ENCODE results near the gene CDCP2.

CDCP2 gene

GRCh38 chr1:54135436-54136120, 17.2 kb downstream of the CDCP2 start:
- DNase-seq, result no peak

DNA sequence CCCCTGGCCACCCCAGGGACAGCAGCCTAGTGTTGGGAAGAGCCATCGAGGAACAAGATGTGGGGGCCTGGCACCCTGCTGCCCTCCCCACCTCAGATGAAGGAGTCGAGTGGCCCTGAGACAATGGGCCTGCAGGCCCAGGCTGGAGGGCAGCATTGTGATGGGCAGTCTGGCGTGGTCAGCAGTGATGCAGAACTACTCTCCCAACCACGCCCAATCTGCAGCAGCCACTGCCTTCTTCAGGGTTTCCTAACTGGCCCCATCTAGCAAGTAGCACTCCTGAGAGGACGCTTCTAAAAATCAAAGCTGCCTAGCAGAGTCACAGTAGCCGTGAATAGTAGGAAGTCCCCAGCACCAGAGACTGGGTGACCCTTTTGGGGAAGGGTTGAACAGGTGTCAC, 18.5 kb downstream of the CDCP2 start:
- DNase-seq, result no peak

DNA sequence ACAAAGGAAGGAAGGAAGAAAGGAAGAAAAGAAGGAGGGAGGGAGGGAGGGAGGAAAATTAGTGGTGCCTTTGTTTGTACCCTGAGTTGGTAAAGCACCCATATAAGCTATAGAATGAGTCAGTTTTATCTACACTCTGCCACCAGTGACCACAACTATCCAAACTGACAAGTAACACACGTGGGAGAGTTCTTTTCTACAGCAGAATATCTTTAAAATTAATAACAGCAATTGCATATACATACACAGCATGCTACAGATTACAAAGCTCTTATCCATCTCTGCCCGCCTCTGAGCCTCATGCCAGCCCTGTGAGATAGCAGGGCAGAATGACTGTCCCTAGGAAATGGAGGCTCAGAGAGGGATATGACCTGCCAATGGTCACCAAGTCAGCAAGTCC, 20.3 kb downstream of the CDCP2 start:
- no peak for DNase-seq

GRCh38 chr1:54131419-54131818, 21.4 kb downstream of the CDCP2 start:
- no peak for DNase-seq

DNA sequence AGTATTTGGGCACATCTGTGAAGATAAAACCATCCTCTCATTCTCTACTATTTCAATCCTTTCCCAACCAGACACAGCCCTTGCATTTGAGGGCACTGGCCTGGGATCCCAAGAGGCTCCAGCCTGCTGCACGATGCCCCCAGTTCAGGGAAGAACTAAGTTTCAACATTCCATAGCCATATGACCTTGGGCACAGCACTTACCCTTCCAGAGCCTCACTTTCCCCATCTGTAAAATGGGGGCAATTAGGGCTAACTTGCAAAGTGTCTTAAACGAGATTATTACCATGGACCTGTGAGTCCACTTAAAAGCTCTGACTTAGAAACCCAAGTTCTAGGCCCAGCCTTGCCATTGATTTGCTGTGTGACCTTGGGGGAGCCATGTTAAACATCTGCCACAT, 22.9 kb downstream of the CDCP2 start:
- DNase-seq, result no peak

GRCh38 chr1:54127594-54128300, 25.1 kb downstream of the CDCP2 start:
- DNase-seq, result no peak

GRCh38 chr1:54126271-54126815, 26.5 kb downstream of the CDCP2 start:
- no peak for DNase-seq

GRCh38 chr1:54125386-54126070, 27.3 kb downstream of the CDCP2 start:
- no peak for DNase-seq

GRCh38 chr1:54124906-54125305, 27.9 kb downstream of the CDCP2 start:
- no peak for DNase-seq

GRCh38 chr1:54124472-54124871, 28.3 kb downstream of the CDCP2 start:
- no peak for DNase-seq

- no peak for DNase-seq
These were observed 29.8 kb downstream of the CDCP2 start for GRCh38 chr1:54122992-54123391.

DNA sequence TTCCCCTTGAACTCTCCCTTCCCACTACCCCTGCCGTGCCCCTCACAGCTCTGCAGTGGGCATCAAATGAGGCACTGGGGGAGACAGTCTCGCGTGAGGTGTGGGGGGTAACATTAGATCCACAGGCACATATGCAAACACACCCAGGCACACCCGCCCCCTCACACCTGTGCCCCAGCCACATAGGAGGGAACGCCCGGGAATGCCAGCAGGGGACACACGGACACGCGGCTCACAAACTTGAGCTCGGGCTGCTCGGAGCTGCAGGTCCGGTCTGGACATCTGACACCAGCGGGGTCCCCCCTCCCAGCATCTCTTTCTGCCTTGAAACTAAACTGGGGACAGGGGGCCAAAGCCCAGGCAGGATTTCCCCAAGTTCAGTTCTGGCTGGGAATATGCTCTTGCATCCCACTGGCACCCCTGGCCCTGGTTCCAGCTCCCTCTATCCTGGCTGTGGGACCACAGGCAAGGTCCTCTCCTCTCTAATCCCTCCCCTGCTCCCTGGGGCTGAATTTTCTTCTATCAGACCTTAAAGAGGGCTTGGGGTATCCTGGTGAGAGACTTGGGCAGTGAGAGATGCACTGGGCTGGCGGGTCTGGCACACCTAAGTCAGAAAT, 30.6 kb downstream of the CDCP2 start:
- DNase-seq, result no peak

GRCh38 chr1:54121482-54122134, 31.2 kb downstream of the CDCP2 start:
- DNase-seq, result peak in 1 of 2 experiments; percentile 57

DNA sequence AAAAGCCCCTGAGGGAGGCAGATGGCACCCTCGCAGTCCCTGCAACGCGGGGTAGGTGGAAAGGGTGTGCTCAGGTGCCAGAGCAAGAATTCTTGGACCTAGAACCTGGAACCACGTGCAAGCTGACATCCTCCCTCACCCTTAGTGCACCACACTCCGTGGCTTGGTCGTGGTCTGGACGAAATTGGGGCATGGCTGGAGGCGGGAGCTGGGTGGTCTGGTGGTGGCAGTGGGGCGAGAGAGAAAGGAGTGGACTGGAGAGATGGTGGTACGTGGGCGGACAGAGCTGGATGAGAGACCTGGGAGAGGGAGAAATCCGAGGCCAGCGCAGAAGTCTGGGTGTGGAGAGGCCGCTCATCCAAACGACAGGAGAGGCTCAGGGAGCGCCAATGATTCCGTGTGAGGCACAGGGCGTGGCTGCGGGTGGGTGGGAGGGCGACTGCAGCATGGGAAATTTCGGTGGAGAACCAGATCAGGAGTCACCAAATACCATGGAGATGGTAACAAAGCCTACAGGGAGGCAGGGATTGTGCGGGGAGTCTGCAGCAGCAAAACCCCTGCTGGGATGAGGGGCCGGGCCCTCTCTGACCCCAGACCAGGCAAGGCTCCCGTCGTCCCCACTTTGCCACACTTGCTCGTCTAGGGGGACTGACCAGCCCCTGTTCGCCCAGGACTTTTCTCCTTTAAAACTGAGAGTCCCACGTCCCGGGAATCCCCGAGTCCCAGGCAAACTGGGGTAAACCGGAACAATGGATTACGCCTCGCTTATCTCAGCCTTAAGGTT, 31.9 kb downstream of the CDCP2 start:
- no peak for DNase-seq

GRCh38 chr1:54120018-54120697, 32.6 kb downstream of the CDCP2 start:
- no peak for DNase-seq

GRCh38 chr1:54118704-54119103, 34.1 kb downstream of the CDCP2 start:
- no peak for DNase-seq

DNA sequence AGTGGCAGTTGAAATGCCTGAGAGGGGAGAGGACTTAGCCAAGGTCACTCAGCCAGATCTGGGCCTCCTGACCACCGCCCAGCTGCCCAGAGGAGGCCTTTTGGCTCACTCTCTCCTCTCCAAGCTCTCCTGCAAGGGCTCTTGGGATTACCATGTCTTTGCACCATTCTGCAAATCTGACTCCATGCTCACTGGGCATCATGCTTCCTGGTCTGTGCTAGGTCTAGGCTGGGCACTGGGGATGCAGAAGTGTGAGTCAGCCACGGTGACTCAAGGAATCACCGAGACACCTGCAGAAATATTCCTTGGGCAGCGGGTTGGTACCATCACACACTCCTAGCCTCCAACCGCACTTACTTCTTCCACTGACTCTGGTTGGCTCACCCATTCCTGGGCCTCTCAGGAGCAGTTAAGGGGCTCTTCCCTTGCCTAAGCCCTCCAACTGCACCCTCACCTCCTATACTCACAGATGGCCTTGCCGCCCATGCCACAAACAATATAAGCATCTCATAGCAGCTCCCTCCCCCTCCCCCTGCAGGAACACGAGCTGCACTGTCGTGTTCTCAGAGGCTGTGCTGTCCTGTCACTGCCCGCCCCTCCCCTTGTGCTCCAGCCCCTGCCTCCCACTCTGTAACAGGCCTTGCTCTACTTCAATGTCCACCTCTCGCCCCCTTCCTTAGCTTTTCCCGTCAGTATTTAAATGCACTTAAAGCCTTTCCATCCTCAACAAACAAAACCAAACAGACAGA, 34.8 kb downstream of the CDCP2 start:
- no peak for DNase-seq

GRCh38 chr1:54115520-54115919, 37.3 kb downstream of the CDCP2 start:
- DNase-seq, result no peak

DNA sequence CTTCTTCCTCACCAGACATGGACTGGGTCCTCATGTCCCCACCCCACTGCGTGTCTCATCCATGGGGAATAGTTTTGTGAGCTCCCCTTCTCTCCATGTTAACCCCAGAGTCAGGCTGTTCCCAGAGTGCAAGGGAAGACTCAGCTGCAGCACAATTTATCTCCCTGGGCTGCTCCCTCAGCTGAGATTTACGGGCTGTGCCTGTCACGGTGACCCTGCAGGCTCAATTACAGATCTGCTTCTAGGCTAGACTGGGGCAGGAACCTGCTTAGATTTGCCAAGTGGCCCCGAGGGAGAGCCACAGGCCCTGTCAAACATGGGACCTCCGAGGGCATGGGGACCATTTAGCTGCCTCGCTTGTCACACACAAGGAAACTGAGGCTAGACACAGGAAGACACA, 37.8 kb downstream of the CDCP2 start:
- no peak for DNase-seq

DNA sequence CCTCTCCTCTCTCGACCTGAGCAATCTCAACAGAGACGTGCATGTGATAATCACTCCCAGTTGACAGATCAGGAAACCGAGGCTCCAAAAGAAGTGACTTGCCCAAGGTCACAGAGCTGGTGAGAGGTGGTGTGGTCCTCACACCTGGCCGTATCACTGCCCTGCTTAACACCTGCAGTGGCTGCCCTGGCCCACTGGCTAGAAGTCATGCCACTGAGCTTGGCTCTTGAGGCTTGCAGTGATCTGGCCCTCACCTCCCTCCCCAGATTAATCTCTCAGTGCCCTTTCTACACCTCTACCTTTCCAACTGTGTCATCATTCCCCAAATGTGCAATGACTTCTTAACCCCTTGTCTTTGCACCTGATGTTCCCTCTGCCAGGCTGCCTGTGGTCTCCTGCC, 38.8 kb downstream of the CDCP2 start:
- no peak for DNase-seq
